ENCODE results near the gene GPX1. TPM values are rescaled to one million over a fixed set of nuclear protein-coding genes. Genes with fewer than 3 reads are reported as not detected.

GPX1 gene
- polyA plus RNA-seq, 4 donors = 114 to 216 (median 160) TPM

GRCh38 chr3:49316696-49317457 is 41.3 kb downstream of the GPX1 start:
- no peak for DNase-seq (ENCODE audit: low read depth in 4 of 4, low spot score in 2 of 4)

- DNase-seq (ENCODE audit: low read depth in 4 of 4, low spot score in 2 of 4) = no peak
Observed at GRCh38 chr3:49313896-49314688, 44.1 kb downstream of the GPX1 start.

GRCh38 chr3:49311283-49311682 is 46.9 kb downstream of the GPX1 start:
- DNase-seq (ENCODE audit: low read depth in 4 of 4, low spot score in 2 of 4) = no peak

- no peak for DNase-seq (ENCODE audit: low read depth in 4 of 4, low spot score in 2 of 4)
Observed at GRCh38 chr3:49310677-49311076, 47.5 kb downstream of the GPX1 start.

Other genes starting within 250 kb of the GPX1 start
- 10 to 100 TPM; 55.2 to 63.2 (median 59.1) TPM for gene USP19, start 237.5 kb downstream of the GPX1 start, polyA plus RNA-seq (ENCODE audit: insufficient read length in 4 of 4)
- 100 to 1,000 TPM; 362 to 429 (median 394) TPM for gene LAMB2, start 225.3 kb downstream of the GPX1 start, polyA plus RNA-seq (ENCODE audit: insufficient read length in 4 of 4)
- gene CCDC71, start 192.0 kb downstream of the GPX1 start, polyA plus RNA-seq (ENCODE audit: insufficient read length in 4 of 4) = 10 to 100 TPM; 23.4 to 34.1 (median 27.7) TPM
- gene KLHDC8B, start 186.8 kb downstream of the GPX1 start, polyA plus RNA-seq (ENCODE audit: insufficient read length in 4 of 4) = 10 to 100 TPM; 41.0 to 48.2 (median 47.9) TPM
- gene C3orf62, start 81.1 kb downstream of the GPX1 start, polyA plus RNA-seq (ENCODE audit: insufficient read length in 4 of 4) = 10 to 100 TPM in 3 of 4 donors, 1 to 10 TPM in 1; 8.6 to 14.7 (median 12.6) TPM
- 10 to 100 TPM; 54.5 to 77.4 (median 67.3) TPM for gene USP4, start 18.3 kb downstream of the GPX1 start, polyA plus RNA-seq (ENCODE audit: insufficient read length in 4 of 4)
- gene RHOA, start 53.6 kb upstream of the GPX1 start, polyA plus RNA-seq (ENCODE audit: insufficient read length in 4 of 4) = 100 to 1,000 TPM; 479 to 517 (median 507) TPM
- gene TCTA, start 54.1 kb upstream of the GPX1 start, polyA plus RNA-seq (ENCODE audit: insufficient read length in 4 of 4) = 10 to 100 TPM; 31.8 to 36.0 (median 35.5) TPM
- 10 to 100 TPM; 32.4 to 47.9 (median 39.4) TPM for gene AMT, start 64.1 kb upstream of the GPX1 start, polyA plus RNA-seq (ENCODE audit: insufficient read length in 4 of 4)
- 10 to 100 TPM; 19.7 to 29.0 (median 22.5) TPM for gene NICN1, start 71.0 kb upstream of the GPX1 start, polyA plus RNA-seq (ENCODE audit: insufficient read length in 4 of 4)
- 100 to 1,000 TPM in 3 of 4 donors, 10 to 100 TPM in 1; 98.2 to 125 (median 114) TPM for gene DAG1, start 111.9 kb upstream of the GPX1 start, polyA plus RNA-seq (ENCODE audit: insufficient read length in 4 of 4)
- gene BSN, start 196.1 kb upstream of the GPX1 start, polyA plus RNA-seq (ENCODE audit: insufficient read length in 4 of 4) = 1 to 10 TPM; 1.0 to 2.4 (median 1.4) TPM

Measured in left renal cortex interstitium (tissue), 4 donors.